ENCODE data around the gene KCNK3. TPM values are rescaled to one million over a fixed set of nuclear protein-coding genes. Genes with fewer than 3 reads are reported as not detected.

Gene KCNK3
- total and polyA plus RNA-seq, 9 donors = 0.76 to 78.2 (median 2.1) TPM

DNA sequence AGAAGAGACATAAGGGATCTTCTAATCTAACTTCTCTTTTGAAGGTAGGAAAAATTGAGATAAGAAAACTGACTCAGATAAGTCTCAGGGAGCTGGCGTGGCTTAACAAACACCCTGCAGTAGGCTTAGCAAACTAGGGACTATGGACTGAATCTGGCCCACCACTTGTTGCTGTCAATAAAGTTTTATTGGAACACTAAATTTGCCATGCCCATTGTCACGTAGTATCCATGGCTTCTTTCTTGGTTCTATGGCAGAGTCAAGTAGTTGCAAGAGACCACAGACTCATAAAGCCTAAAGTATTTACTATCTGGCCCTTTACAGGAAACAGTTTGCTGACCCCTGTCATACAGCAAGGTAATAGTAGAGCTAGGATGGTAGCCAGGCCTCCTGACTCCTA is 24.2 kb downstream of the KCNK3 start:
- DNase-seq = no peak
- Histone ChIP-seq H3K4me1 (ENCODE audit: insufficient read depth) (peaks cover 21% of the 10 kb centered on the region), H3K36me3 (no peaks in the 10 kb centered on the region), H3K9me3 (no peaks in the 10 kb centered on the region), H3K4me3 (no peak overlapping the region), H3K27ac (no peak overlapping the region), H3K27me3 (no peaks in the 10 kb centered on the region)
- 94 to 98% (median 97%) methylated on average over 2 of the region's 2 CpGs for WGBS, 3 donors
- no peak for TF ChIP-seq EP300 (IDR thresholded peaks at IDR 0.05)
- TF ChIP-seq, protein P1, sequence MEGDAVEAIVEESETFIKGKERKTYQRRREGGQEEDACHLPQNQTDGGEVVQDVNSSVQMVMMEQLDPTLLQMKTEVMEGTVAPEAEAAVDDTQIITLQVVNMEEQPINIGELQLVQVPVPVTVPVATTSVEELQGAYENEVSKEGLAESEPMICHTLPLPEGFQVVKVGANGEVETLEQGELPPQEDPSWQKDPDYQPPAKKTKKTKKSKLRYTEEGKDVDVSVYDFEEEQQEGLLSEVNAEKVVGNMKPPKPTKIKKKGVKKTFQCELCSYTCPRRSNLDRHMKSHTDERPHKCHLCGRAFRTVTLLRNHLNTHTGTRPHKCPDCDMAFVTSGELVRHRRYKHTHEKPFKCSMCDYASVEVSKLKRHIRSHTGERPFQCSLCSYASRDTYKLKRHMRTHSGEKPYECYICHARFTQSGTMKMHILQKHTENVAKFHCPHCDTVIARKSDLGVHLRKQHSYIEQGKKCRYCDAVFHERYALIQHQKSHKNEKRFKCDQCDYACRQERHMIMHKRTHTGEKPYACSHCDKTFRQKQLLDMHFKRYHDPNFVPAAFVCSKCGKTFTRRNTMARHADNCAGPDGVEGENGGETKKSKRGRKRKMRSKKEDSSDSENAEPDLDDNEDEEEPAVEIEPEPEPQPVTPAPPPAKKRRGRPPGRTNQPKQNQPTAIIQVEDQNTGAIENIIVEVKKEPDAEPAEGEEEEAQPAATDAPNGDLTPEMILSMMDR (IDR thresholded peaks at IDR 0.05) = no peak
- TF ChIP-seq POLR2A (IDR thresholded peaks at IDR 0.05) = no peak
- intact Hi-C loops (cut with DNase I) = no loop called here

DNA sequence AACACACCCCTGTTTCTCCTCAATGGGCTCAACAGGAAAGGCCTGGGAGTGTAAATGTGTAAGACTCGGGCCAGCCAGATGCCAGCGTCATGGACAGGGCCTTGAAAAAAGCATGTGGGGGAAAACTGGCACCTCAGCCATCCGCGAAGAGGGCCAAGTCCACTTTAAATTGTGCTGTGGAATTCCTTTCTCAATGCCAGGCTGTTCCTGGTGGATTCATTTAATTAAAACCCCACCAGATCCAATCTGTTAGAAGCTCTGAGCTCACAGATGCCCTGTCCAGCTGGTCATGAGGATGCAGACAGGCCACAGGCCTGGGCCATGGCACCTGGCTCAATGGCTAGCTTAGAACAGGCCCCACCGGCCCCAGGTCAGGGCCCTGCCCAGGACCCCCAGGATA is 24.8 kb downstream of the KCNK3 start:
- H3K27ac ChIP-seq = no peak overlapping the region
- no peaks in the 10 kb centered on the region for H3K36me3 ChIP-seq
- TF ChIP-seq, protein P1 (IDR thresholded peaks at IDR 0.05) = no peak
- TF ChIP-seq POLR2A (IDR thresholded peaks at IDR 0.05) (no peak), EP300 (IDR thresholded peaks at IDR 0.05) (no peak)
- DNase-seq = no peak
- no peaks in the 10 kb centered on the region for H3K27me3 ChIP-seq
- H3K9me3 ChIP-seq = no peaks in the 10 kb centered on the region
- H3K4me1 ChIP-seq (ENCODE audit: insufficient read depth) = peaks cover 23% of the 10 kb centered on the region
- 74 to 97% (median 75%) methylated on average over 5 of the region's 5 CpGs for WGBS, 3 donors
- no peak overlapping the region for H3K4me3 ChIP-seq
- intact Hi-C loops (cut with DNase I) = no loop called here

DNA sequence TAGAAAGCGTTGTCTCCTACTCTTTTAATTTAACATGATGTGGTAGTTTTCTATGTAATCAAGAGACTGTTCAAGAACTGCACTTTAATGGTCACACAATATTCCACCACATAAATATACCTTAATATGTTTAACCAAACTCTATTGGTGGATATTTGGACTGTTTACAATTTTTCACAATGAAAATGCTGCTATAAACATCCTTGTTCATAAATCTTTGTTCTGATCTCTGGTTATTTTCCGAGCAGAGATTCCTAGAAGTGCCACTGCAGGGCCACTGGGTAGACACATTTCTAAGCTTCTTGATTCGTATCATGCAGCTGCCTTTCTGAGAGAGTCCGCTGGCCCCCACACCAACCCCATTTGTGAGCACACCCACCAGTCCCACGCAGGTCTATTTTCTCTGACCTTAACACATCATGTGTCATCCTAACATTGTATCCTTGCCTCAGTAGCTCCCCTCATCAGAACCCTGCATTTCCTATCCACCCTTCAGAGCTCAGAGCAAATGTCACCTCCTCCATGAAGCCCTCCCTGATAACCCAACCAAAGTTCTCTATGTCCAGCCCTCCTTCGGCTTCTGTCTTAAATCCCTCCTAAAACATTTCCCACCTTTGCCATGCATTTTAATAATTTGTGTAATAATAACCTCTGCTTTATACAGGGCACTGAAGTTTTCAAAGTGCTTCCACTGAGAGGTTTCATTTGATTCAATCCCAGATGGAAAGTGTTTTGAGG is 26.6 kb downstream of the KCNK3 start:
- H3K27ac ChIP-seq = no peak overlapping the region

DNA sequence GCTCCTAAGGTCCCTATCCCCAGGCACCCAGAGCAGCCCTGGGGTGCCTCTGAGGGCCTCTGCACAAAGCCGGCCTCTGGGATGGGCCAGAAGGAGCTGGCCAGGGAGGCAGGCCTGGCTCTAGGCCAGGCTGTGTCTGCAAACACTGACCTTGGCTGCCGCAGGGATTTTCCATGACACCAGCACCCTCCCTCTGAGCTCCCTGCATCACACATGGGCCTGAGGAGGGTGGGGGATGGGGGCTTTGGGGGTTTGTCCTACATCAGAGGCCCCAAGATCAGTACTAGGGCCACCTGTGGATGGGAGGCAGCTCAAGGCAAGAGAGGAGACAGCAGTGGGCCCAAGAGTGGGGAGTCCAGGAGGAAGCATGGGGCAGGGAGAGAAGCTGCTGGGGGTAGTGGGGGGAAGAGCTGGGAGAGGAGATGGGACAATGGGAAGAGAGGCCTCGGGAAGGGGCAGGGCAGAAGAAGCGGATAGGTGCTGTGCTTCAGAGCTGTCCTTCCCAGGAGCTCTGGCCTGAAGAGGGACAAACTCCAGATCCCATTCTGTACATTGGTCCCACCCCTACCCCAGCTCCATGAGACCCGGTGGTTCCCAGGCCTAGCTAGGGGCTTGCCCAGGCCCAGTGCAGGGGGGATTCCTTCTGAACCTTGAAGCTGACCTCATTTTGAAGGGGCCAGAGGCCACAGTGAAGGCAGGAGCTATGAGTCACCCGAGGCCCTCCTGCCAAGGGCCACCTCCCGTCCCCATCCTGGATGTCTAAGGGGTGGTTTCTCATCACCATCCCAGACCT is 28.0 kb downstream of the KCNK3 start:
- peak; percentile 78 for TF ChIP-seq EP300 (IDR thresholded peaks at IDR 0.05)
- TF ChIP-seq, protein P1 (IDR thresholded peaks at IDR 0.05) = no peak
- WGBS, 3 donors = 41 to 47% (median 45%) methylated on average over 7 of the region's 7 CpGs
- no peak overlapping the region for H3K4me3 ChIP-seq
- no peaks in the 10 kb centered on the region for H3K27me3 ChIP-seq
- H3K4me1 ChIP-seq (ENCODE audit: insufficient read depth) = peaks cover 48% of the 10 kb centered on the region
- no peaks in the 10 kb centered on the region for H3K36me3 ChIP-seq
- H3K27ac ChIP-seq = peak overlapping the region; percentile 53 to 76
- DNase-seq = peak; percentile 93 to 97 (median 94)
- H3K9me3 ChIP-seq = no peaks in the 10 kb centered on the region
- intact Hi-C loops (cut with DNase I) = no loop called here

More for the DNA sequence above, 26.6 kb downstream of the KCNK3 start:
- Histone ChIP-seq H3K9me3 (no peaks in the 10 kb centered on the region), H3K4me1 (ENCODE audit: insufficient read depth) (peaks cover 35% of the 10 kb centered on the region), H3K36me3 (no peaks in the 10 kb centered on the region), H3K4me3 (no peak overlapping the region), H3K27me3 (no peaks in the 10 kb centered on the region)
- WGBS, 3 donors = 63 to 86% (median 83%) methylated on average over 6 of the region's 6 CpGs
- intact Hi-C loops (cut with DNase I) = no loop called here
- DNase-seq = no peak
- TF ChIP-seq EP300 (IDR thresholded peaks at IDR 0.05) = no peak
- TF ChIP-seq, protein P1 (IDR thresholded peaks at IDR 0.05) = no peak
- TF ChIP-seq POLR2A (IDR thresholded peaks at IDR 0.05) = no peak

Measured in ovary (tissue), 9 donors.